IMR-90 (cell line): ENCODE data around the gene SPI1. TPM values are rescaled to one million over a fixed set of nuclear protein-coding genes. Genes with fewer than 3 reads are reported as not detected.
A peak's percentile ranks its signal among the peaks of the same experiment; 100 is the strongest.

ENCODE experiments used
- ATAC-seq: fragments of 200-7000 bp; cut with Tn5 transposase; 2 replicates; pipeline ENCODE4 v1.9.1; 2020; ENCODE audit warnings: low read depth, mild to moderate bottlenecking, moderate library complexity
- Bru-seq: library from RNA; stranded (reverse); fragments of 400-500 nt; gene quantifications from one replicate; lab custom pipeline; 2021; lab: Mats Ljungman, UMichigan
- BruChase-seq, 2 experiments: library from RNA; stranded (reverse); fragments of 400-500 nt; gene quantifications; one replicate each; lab custom pipeline; 2021; lab: Mats Ljungman, UMichigan
- BruUV-seq: library from RNA; stranded (reverse); fragments of 400-500 nt; replicated peaks from 2 replicates; lab custom pipeline; 2021; lab: Mats Ljungman, UMichigan
- CTCF ChIA-PET: fragments of 300-600 bp; formaldehyde crosslinking; extraction: SDS; loops from one replicate; lab custom pipeline; 2021; ENCODE audit warnings: antibody characterized with exemption; lab: Yijun Ruan, JAX
- POLR2A ChIA-PET: fragments of 300-600 bp; sonication (Branson Sonifier 250); formaldehyde crosslinking; loops from one replicate; lab custom pipeline; 2022; ENCODE audit warnings: antibody characterized with exemption; ENCODE audit not compliant: unreplicated experiment; lab: Charles Lee
- DNase-seq: peaks from one replicate; pipeline ENCODE4 v3.0.0; 2013
- H2AFZ ChIP-seq: replicated peaks from 2 replicates; pipeline ENCODE3; 2013; ENCODE audit warnings: low read length, mild to moderate bottlenecking; ENCODE audit not compliant: poor library complexity
- H2AK5ac ChIP-seq: 2 replicates; pipeline ENCODE4 v1.6.1; 2013; ENCODE audit warnings: low read depth, low read length, inconsistent platforms
- H2AK9ac ChIP-seq: replicated peaks from 2 replicates; pipeline ENCODE3; 2013; ENCODE audit warnings: mild to moderate bottlenecking, low read depth, low read length, moderate library complexity; ENCODE audit not compliant: poor library complexity
- H2BK120ac ChIP-seq: 2 replicates; pipeline ENCODE4 v1.6.1; 2013; ENCODE audit warnings: low read depth, low read length, inconsistent platforms
- H2BK15ac ChIP-seq: 3 replicates; pipeline ENCODE4 v1.6.1; 2013; ENCODE audit warnings: low read depth, low read length, inconsistent platforms
- H2BK20ac ChIP-seq: 2 replicates; pipeline ENCODE4 v1.6.1; 2013; ENCODE audit warnings: low read depth, mild to moderate bottlenecking, inconsistent platforms, low read length, moderate library complexity
- H2BK5ac ChIP-seq: 2 replicates; pipeline ENCODE4 v1.6.1; 2013; ENCODE audit warnings: mild to moderate bottlenecking, low read depth, low read length, inconsistent platforms; ENCODE audit not compliant: poor library complexity, severe bottlenecking
- H3K14ac ChIP-seq: replicated peaks from 2 replicates; pipeline ENCODE4 v1.6.1; 2013; ENCODE audit warnings: low read depth, low read length, inconsistent platforms
- H3K18ac ChIP-seq: 2 replicates; pipeline ENCODE4 v1.6.1; 2013; ENCODE audit warnings: low read depth, low read length, control low read depth
- H3K23ac ChIP-seq: 2 replicates; pipeline ENCODE4 v1.6.1; 2013; ENCODE audit warnings: low read depth, low read length, inconsistent platforms
- H3K27ac ChIP-seq: 2 replicates; pipeline ENCODE4 v1.5.1; 2013; ENCODE audit warnings: mild to moderate bottlenecking, control low read depth, low read length; ENCODE audit not compliant: insufficient read depth
- H3K27me3 ChIP-seq: 2 replicates; pipeline ENCODE4 v1.6.1; 2013; ENCODE audit warnings: low read length; ENCODE audit not compliant: control insufficient read depth, insufficient read depth
- H3K36me3 ChIP-seq: 2 replicates; pipeline ENCODE4 v1.6.1; 2013; ENCODE audit warnings: low read length, mixed read lengths; ENCODE audit not compliant: control insufficient read depth, insufficient read depth
- H3K4ac ChIP-seq: 2 replicates; pipeline ENCODE4 v1.6.1; 2013; ENCODE audit warnings: low read depth, low read length, inconsistent platforms
- H3K4me1 ChIP-seq: 2 replicates; pipeline ENCODE4 v1.6.1; 2013; ENCODE audit warnings: low read length, mixed read lengths; ENCODE audit not compliant: control insufficient read depth, insufficient read depth
- H3K4me2 ChIP-seq: 2 replicates; pipeline ENCODE4 v1.6.1; 2013; ENCODE audit warnings: low read depth, mild to moderate bottlenecking, control low read depth, low read length, moderate library complexity
- H3K4me3 ChIP-seq: 2 replicates; pipeline ENCODE4 v1.5.1; 2013; ENCODE audit warnings: low read depth, mild to moderate bottlenecking, control low read depth, low read length, moderate library complexity; ENCODE audit not compliant: insufficient read depth
- H3K56ac ChIP-seq: 2 replicates; pipeline ENCODE4 v1.6.1; 2013; ENCODE audit warnings: low read length, inconsistent platforms; ENCODE audit not compliant: insufficient read depth; ENCODE audit errors: extremely low read depth
- H3K79me1 ChIP-seq, 2 experiments: 2 replicates each; pipeline ENCODE4 v1.6.1; 2013; ENCODE audit warnings: low read length in 2 of 2, inconsistent platforms in 1 of 2, low read depth in 1 of 2
- H3K9ac ChIP-seq: 2 replicates; pipeline ENCODE4 v1.6.1; 2013; ENCODE audit warnings: low read depth, low read length, control low read depth
- H3K9me1 ChIP-seq: 2 replicates; pipeline ENCODE4 v1.6.1; 2013; ENCODE audit warnings: low read length, inconsistent platforms; ENCODE audit not compliant: insufficient read depth
- H3K9me3 ChIP-seq: 2 replicates; pipeline ENCODE4 v1.6.1; 2013; ENCODE audit warnings: low read length; ENCODE audit not compliant: control insufficient read depth, insufficient read depth
- H4K20me1 ChIP-seq: 2 replicates; pipeline ENCODE4 v1.6.1; 2013; ENCODE audit warnings: low read length, inconsistent platforms; ENCODE audit not compliant: insufficient read depth
- H4K5ac ChIP-seq: 2 replicates; pipeline ENCODE4 v1.6.1; 2013; ENCODE audit warnings: mild to moderate bottlenecking, low read depth, low read length, control low read depth
- H4K8ac ChIP-seq, 2 experiments: 2 replicates each; pipeline ENCODE4 v1.6.1; 2013; ENCODE audit warnings: low read depth in 2 of 2, low read length in 2 of 2, control low read depth in 1 of 2, inconsistent platforms in 1 of 2
- H4K91ac ChIP-seq: 2 replicates; pipeline ENCODE4 v1.6.1; 2013; ENCODE audit warnings: low read depth, low read length, inconsistent platforms; ENCODE audit not compliant: insufficient read depth
- ELK1 ChIP-seq: fragments of 150-350 bp; IDR thresholded peaks from 2 replicates; pipeline ENCODE4 v1.6.1; 2016; ENCODE audit warnings: low read depth, mild to moderate bottlenecking, low read length, moderate library complexity, borderline replicate concordance
- RCOR1 ChIP-seq: IDR thresholded peaks from 2 replicates; pipeline ENCODE4 v1.6.1; 2012; ENCODE audit warnings: mild to moderate bottlenecking, low read length, improper control_type of control experiment; ENCODE audit not compliant: insufficient replicate concordance
- WGBS, 2 experiments: methylation state at CpG; one replicate each; pipeline versions ENCODE4 v1.1.5 to v1.1.7; 2013; ENCODE audit warnings: missing lambda C conversion rate in 2 of 2; ENCODE audit not compliant: insufficient read length in 1 of 2; ENCODE audit errors: extremely low coverage in 2 of 2; 5-methylcytosine and 5-hydroxymethylcytosine counted together
- dilution Hi-C: fragments of 300-500 bp; cut with HindIII; formaldehyde crosslinking; loops from one replicate; pipeline ENCODE4 v1.14.3; 2018; ENCODE audit warnings: low sequenced_read_pairs; ENCODE audit not compliant: unreplicated experiment
- in situ Hi-C: fragments of 300-500 bp; cut with MboI; formaldehyde crosslinking; loops from 3 replicates; pipeline ENCODE4 v1.14.3; 2019; ENCODE audit warnings: low sequenced_read_pairs, inconsistent platforms, mixed read lengths
- intact Hi-C: fragments of 100-400 bp; cut with micrococcal nuclease; formaldehyde crosslinking; loops from 2 replicates; pipeline ENCODE4 v1.10.0; 2022
- long read RNA-seq: library from polyadenylated mRNA; unstranded; transcript quantifications from one replicate; pipeline ENCODE4 v2.0.0, GENCODE V29; 2021; ENCODE audit not compliant: unreplicated experiment
- polyA plus RNA-seq, 3 experiments: library from polyadenylated mRNA; depleted of rRNA; stranded (reverse); fragments of >200 nt; gene quantifications; 2 replicates each; pipeline ENCODE4 v1.2.3, GENCODE V29; 2012; ENCODE audit warnings: low replicate concordance in 1 of 3
- total RNA-seq: library from RNA; depleted of rRNA; stranded (reverse); fragments of >200 nt; gene quantifications from 2 replicates; pipeline ENCODE4 v1.2.3, GENCODE V29; 2012; rRNA removed

The SPI1 gene
- total RNA-seq (not detected in 2 replicates), polyA plus RNA-seq (2012; rRNA removed) (not detected in 2 replicates), Bru-seq, nascent RNA (percentile 11 among the genes with signal in this experiment), BruChase-seq, experiment 1, labeled RNA remaining after a 6-hour chase (percentile 6 among the genes with signal in this experiment), BruChase-seq, experiment 2, labeled RNA remaining after a 2-hour chase (percentile 12 among the genes with signal in this experiment)
- polyA plus RNA-seq (2012; cell fraction: cytosol; rRNA removed) = 0.03 TPM in 1 of 2 replicates, not detected in the other
- not detected in 2 replicates for polyA plus RNA-seq (2012; cell fraction: nucleus; rRNA removed; ENCODE audit: low replicate concordance)
- long read RNA-seq = 0 reads

- TF ChIP-seq RCOR1 (no peak), ELK1 (no peak)
- Histone ChIP-seq H2AK5ac (no peak within 1 kb of the TSS), H3K9ac (no peak within 1 kb of the TSS), H3K4me2 (no peak within 1 kb of the TSS), H4K8ac (no peak within 1 kb of the TSS), H3K36me3 (no peaks in the 10 kb centered on the region), H2BK5ac (no peak within 1 kb of the TSS), H2BK15ac (no peak within 1 kb of the TSS), H3K56ac (no peak within 1 kb of the TSS), H4K5ac (no peak within 1 kb of the TSS), H3K23ac (no peak within 1 kb of the TSS), H3K9me3 (no peaks in the 10 kb centered on the region), H4K20me1 (no peaks in the 10 kb centered on the region; the same call in 1 of the 2 replicates), H3K14ac (no peak within 1 kb of the TSS), H3K18ac (no peak within 1 kb of the TSS), H2AFZ (peak within 1 kb of the TSS; percentile 11), H2AK9ac (no peak within 1 kb of the TSS), H3K4me3 (no peak within 1 kb of the TSS), H3K9me1 (peaks cover 9% of the 10 kb centered on the region), H3K27ac (no peak within 1 kb of the TSS), H3K4me1 (peaks cover 5% of the 10 kb centered on the region), H2BK120ac (no peak within 1 kb of the TSS), H3K27me3 (peaks cover 5% of the 10 kb centered on the region; the same call in 1 of the 2 replicates), H3K4ac (no peak within 1 kb of the TSS), H3K79me1 (no peaks in the 10 kb centered on the region), H4K91ac (no peak within 1 kb of the TSS), H2BK20ac (no peak within 1 kb of the TSS)
- dilution Hi-C loops (no loop called here), intact Hi-C loops (no loop called here), in situ Hi-C loops (no loop called here)
- CTCF ChIA-PET = no interaction called here
- DNase-seq = no peak
- no peak for ATAC-seq
- WGBS, 2 experiments = 73% methylated on average over 16 of the region's 31 CpGs; no CpG with 5 or more reads in 1 of the 2 experiments
- no TSS peak for BruUV-seq
- POLR2A ChIA-PET = no interaction called here
Observed at GRCh38 chr11:47378010-47378835, at the start of gene SPI1. Gene SPI1, minus strand, starts transcription at chr11:47378547. Its CDS starts 194 bp downstream, at chr11:47378353.
